Pancreas (tissue), 10 donors: ENCODE data around the gene MGST2. TPM values are rescaled to one million over a fixed set of nuclear protein-coding genes. Genes with fewer than 3 reads are reported as not detected.

Source experiments
- ATAC-seq, 4 donors: fragments of 200-7000 bp; cut with Tn5 transposase; one replicate each; pipeline versions ENCODE4 v1.8.0 to v1.9.1; 2020; ENCODE audit warnings: mild to moderate bottlenecking in 4 of 4, moderate library complexity in 4 of 4
- DNase-seq, 6 donors: peaks; one replicate each; pipeline ENCODE4 v3.0.0-alpha.2; 2020
- FAIRE-seq: peaks from 2 replicates; lab custom pipeline; 2012; peaks lifted over from hg19 to GRCh38; lab: Jason Lieb, UNC
- H3K27ac ChIP-seq, 4 donors: fragments of 200-600 bp; sonication (generic); 1 replicate in 3 of 4; 2 replicates in 1 of 4; pipeline versions ENCODE4 v1.5.0 to v1.8.0; 2020
- H3K27me3 ChIP-seq, 4 donors: fragments of 200-600 bp; one replicate each; pipeline ENCODE4 v1.8.0; 2021
- H3K36me3 ChIP-seq, 3 donors: fragments of 200-600 bp; sonication (generic) in 1 of 3; one replicate each; pipeline versions ENCODE4 v1.5.0 to v1.8.0; 2020 to 2021
- H3K4me1 ChIP-seq, 3 donors: fragments of 200-600 bp; one replicate each; pipeline ENCODE4 v1.8.0; 2021
- H3K4me3 ChIP-seq, 4 donors: fragments of 200-600 bp; sonication (generic) in 2 of 4; one replicate each; pipeline versions ENCODE4 v1.5.0 to v1.8.0; 2020 to 2021
- H3K9me3 ChIP-seq, 4 donors: fragments of 200-600 bp; one replicate each; pipeline ENCODE4 v1.8.0; 2021
- WGBS, 2 donors: extraction: QIAGEN DNeasy Blood & Tissue Kit; methylation state at CpG; one replicate each; pipeline ENCODE4 v1.1.7; 2013; 5-methylcytosine and 5-hydroxymethylcytosine counted together
- intact Hi-C, 3 donors: fragments of 100-400 bp; cut with DNase I; formaldehyde crosslinking; loops; one replicate each; pipeline versions ENCODE4 v1.11.1 to v1.14.2; 2022
- polyA plus RNA-seq, 2 donors: library from polyadenylated mRNA; stranded (reverse); fragments of 200-250 nt; gene quantifications; one replicate each; pipeline ENCODE4 v1.2.3, GENCODE V29; 2013
- total RNA-seq, 6 donors: library from RNA; stranded (reverse); fragmentation: NEBNext Ultra II Directional in 4 of 6; extraction: Animal tissue kit (Norgen Biotek cat#: 25700) in 4 of 6; gene quantifications; one replicate each; pipeline versions ENCODE4 v1.2.1 to v1.2.4, GENCODE V29; 2021 to 2023
- TF ChIP-seq, protein P1 (sequence below), 4 donors: fragments of 200-600 bp; sonication (generic) in 3 of 4; IDR thresholded peaks; one replicate each; pipeline versions ENCODE4 v1.5.0 to v1.8.0; 2021; ENCODE audit warnings: antibody characterized with exemption in 4 of 4
- donor health status: healthy with polysubstance abuse.
- donor health status: DM: no; HTN: no; CAD: no; lungs with moderate emphysema.
- donor health status: DM: no; HTN: no; CAD: no.
- donor health status: control.
- donor health status: control.
- donor health status: Bipolar disorder and iron deficiency.
- donor health status: DM: yes; HTN: yes; CAD: no.
- donor health status: DM: no; HTN: no; CAD: no.
- donor health status: DM: no; HTN: no; CAD: no.
- donor health status: DM: yes; HTN: yes; CAD: no.

MGST2 gene
- total and polyA plus RNA-seq, 8 donors: 23.9 to 60.8 (median 33.2) TPM

GRCh38 chr4:139746431-139747171 is 81.0 kb downstream of the MGST2 start:
- TF ChIP-seq, protein P1, sequence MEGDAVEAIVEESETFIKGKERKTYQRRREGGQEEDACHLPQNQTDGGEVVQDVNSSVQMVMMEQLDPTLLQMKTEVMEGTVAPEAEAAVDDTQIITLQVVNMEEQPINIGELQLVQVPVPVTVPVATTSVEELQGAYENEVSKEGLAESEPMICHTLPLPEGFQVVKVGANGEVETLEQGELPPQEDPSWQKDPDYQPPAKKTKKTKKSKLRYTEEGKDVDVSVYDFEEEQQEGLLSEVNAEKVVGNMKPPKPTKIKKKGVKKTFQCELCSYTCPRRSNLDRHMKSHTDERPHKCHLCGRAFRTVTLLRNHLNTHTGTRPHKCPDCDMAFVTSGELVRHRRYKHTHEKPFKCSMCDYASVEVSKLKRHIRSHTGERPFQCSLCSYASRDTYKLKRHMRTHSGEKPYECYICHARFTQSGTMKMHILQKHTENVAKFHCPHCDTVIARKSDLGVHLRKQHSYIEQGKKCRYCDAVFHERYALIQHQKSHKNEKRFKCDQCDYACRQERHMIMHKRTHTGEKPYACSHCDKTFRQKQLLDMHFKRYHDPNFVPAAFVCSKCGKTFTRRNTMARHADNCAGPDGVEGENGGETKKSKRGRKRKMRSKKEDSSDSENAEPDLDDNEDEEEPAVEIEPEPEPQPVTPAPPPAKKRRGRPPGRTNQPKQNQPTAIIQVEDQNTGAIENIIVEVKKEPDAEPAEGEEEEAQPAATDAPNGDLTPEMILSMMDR (IDR thresholded peaks at IDR 0.05): no peak
- intact Hi-C loops: no loop called here
- Histone ChIP-seq H3K27ac (no peak overlapping the region), H3K27me3 (no peaks in the 10 kb centered on the region), H3K36me3 (no peaks in the 10 kb centered on the region), H3K9me3 (no peaks in the 10 kb centered on the region), H3K4me1 (no peaks in the 10 kb centered on the region), H3K4me3 (no peak overlapping the region)
- DNase-seq (no peak), FAIRE-seq (no peak), ATAC-seq (no peak)
- 84 to 86% methylated on average over 12 of the region's 12 CpGs for WGBS, 2 donors

- DNase-seq: no peak
- intact Hi-C loops: no loop called here
Observed at GRCh38 chr4:139749338-139749737, 83.7 kb downstream of the MGST2 start.

DNA sequence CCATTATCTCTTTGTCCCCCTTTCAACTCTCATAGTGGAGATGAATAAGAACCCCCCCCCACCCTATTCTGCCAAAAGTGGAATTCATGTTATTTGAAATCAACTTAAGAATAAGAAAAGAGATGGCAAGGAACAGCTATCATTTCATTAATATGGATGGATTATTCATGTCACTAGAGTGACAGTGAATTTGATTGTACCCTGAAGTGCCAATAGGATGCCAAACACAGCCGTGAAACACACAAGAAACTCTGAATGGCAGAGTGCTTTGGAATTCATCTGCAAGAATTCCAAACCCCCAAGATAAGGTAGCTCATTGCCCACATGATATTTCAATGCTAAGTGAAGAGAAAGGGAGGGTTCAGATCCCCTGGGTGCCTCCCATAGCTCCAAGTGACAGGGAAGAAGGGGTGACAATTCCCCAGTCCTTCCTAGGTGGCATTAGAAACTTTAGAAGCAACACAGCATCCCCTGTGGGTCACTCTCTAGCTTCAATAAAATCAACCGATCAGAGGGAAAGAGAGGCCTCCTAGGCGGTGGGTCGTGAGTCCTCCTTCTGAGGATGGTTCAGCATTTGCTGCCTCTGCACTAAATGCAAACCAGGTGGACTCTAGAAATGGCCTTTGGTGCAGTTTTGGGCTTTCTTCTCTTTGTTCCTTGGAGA is 84.3 kb downstream of the MGST2 start:
- ATAC-seq (no peak), DNase-seq (no peak), FAIRE-seq (no peak)
- no peaks in the 10 kb centered on the region for H3K27me3 ChIP-seq
- WGBS, 2 donors: 92 to 97% methylated on average over 4 of the region's 4 CpGs
- TF ChIP-seq, protein P1 (IDR thresholded peaks at IDR 0.05): no peak
- no peak overlapping the region for H3K4me3 ChIP-seq
- no peaks in the 10 kb centered on the region for H3K4me1 ChIP-seq
- H3K36me3 ChIP-seq: no peaks in the 10 kb centered on the region
- H3K9me3 ChIP-seq: no peaks in the 10 kb centered on the region
- H3K27ac ChIP-seq: no peak overlapping the region
- intact Hi-C loops: no loop called here

More at GRCh38 chr4:139749338-139749737, 83.7 kb downstream of the MGST2 start:
- Histone ChIP-seq H3K9me3 (no peaks in the 10 kb centered on the region), H3K4me3 (no peak overlapping the region), H3K27ac (no peak overlapping the region), H3K36me3 (no peaks in the 10 kb centered on the region), H3K4me1 (no peaks in the 10 kb centered on the region), H3K27me3 (no peaks in the 10 kb centered on the region)
- 89% methylated on average over 6 of the region's 6 CpGs for WGBS, 2 donors
- FAIRE-seq (no peak), ATAC-seq (no peak)
- TF ChIP-seq, protein P1 (IDR thresholded peaks at IDR 0.05): no peak

DNA sequence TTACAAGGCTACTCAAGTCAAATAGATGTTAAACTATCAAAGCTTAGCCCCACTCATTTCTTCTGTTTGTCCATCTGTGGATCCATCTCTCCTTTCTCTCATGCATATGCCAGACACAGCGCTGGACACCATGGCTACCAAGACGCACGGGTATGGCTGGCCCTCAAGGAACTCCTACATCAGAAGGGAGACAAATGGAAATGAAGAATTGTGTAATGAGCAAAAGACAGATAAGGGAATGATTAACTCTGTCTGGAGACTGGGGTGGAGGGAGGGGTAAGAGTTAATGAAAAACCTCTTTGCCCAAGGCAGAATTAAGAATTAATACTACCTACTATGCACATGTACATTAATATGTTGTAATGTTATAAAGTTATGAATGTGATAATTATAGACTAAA is 88.1 kb downstream of the MGST2 start:
- Histone ChIP-seq H3K4me1 (no peaks in the 10 kb centered on the region), H3K9me3 (no peaks in the 10 kb centered on the region), H3K36me3 (no peaks in the 10 kb centered on the region), H3K4me3 (no peak overlapping the region), H3K27me3 (no peaks in the 10 kb centered on the region), H3K27ac (no peak overlapping the region)
- WGBS, 2 donors: 67 to 72% methylated on average over 3 of the region's 3 CpGs
- intact Hi-C loops: no loop called here
- no peak for ATAC-seq
- TF ChIP-seq, protein P1 (IDR thresholded peaks at IDR 0.05): no peak
- DNase-seq: no peak
- FAIRE-seq: no peak

Other genes with a start within 250 kb of the MGST2 start
- 1 to 10 TPM; 4.0 to 7.5 (median 4.7) TPM for gene RAB33B, start 211.7 kb upstream of the MGST2 start, total RNA-seq
- 1 to 10 TPM; 2.4 to 5.0 TPM for gene RAB33B, start 211.7 kb upstream of the MGST2 start, polyA plus RNA-seq
- gene SETD7, start 109.6 kb upstream of the MGST2 start, total RNA-seq: 10 to 100 TPM; 14.5 to 25.1 (median 18.3) TPM
- 1 to 10 TPM; 7.1 to 7.3 TPM for gene SETD7, start 109.6 kb upstream of the MGST2 start, polyA plus RNA-seq